IMR-90 (cell line): ENCODE data around the gene RPS6KA6. TPM values are rescaled to one million over a fixed set of nuclear protein-coding genes. Genes with fewer than 3 reads are reported as not detected.

Experiments
- ATAC-seq: fragments of 200-7000 bp; cut with Tn5 transposase; 2 replicates; pipeline ENCODE4 v1.9.1; 2020; ENCODE audit warnings: low read depth, mild to moderate bottlenecking, moderate library complexity
- BruUV-seq: library from RNA; stranded (reverse); fragments of 400-500 nt; replicated peaks from 2 replicates; lab custom pipeline; 2021; lab: Mats Ljungman, UMichigan
- CTCF ChIA-PET: fragments of 300-600 bp; formaldehyde crosslinking; extraction: SDS; loops from one replicate; lab custom pipeline; 2021; ENCODE audit warnings: antibody characterized with exemption; lab: Yijun Ruan, JAX
- POLR2A ChIA-PET: fragments of 300-600 bp; sonication (Branson Sonifier 250); formaldehyde crosslinking; loops from one replicate; lab custom pipeline; 2022; ENCODE audit warnings: antibody characterized with exemption; ENCODE audit not compliant: unreplicated experiment; lab: Charles Lee
- DNase-seq: peaks from one replicate; pipeline ENCODE4 v3.0.0; 2013
- H2AFZ ChIP-seq: replicated peaks from 2 replicates; pipeline ENCODE3; 2013; ENCODE audit warnings: low read length, mild to moderate bottlenecking; ENCODE audit not compliant: poor library complexity
- H2AK5ac ChIP-seq: 2 replicates; pipeline ENCODE4 v1.6.1; 2013; ENCODE audit warnings: low read depth, low read length, inconsistent platforms
- H2AK9ac ChIP-seq: replicated peaks from 2 replicates; pipeline ENCODE3; 2013; ENCODE audit warnings: mild to moderate bottlenecking, low read depth, low read length, moderate library complexity; ENCODE audit not compliant: poor library complexity
- H2BK120ac ChIP-seq: 2 replicates; pipeline ENCODE4 v1.6.1; 2013; ENCODE audit warnings: low read depth, low read length, inconsistent platforms
- H2BK15ac ChIP-seq: 3 replicates; pipeline ENCODE4 v1.6.1; 2013; ENCODE audit warnings: low read depth, low read length, inconsistent platforms
- H2BK20ac ChIP-seq: 2 replicates; pipeline ENCODE4 v1.6.1; 2013; ENCODE audit warnings: low read depth, mild to moderate bottlenecking, inconsistent platforms, low read length, moderate library complexity
- H2BK5ac ChIP-seq: 2 replicates; pipeline ENCODE4 v1.6.1; 2013; ENCODE audit warnings: mild to moderate bottlenecking, low read depth, low read length, inconsistent platforms; ENCODE audit not compliant: poor library complexity, severe bottlenecking
- H3K14ac ChIP-seq: replicated peaks from 2 replicates; pipeline ENCODE4 v1.6.1; 2013; ENCODE audit warnings: low read depth, low read length, inconsistent platforms
- H3K18ac ChIP-seq: 2 replicates; pipeline ENCODE4 v1.6.1; 2013; ENCODE audit warnings: low read depth, low read length, control low read depth
- H3K23ac ChIP-seq: 2 replicates; pipeline ENCODE4 v1.6.1; 2013; ENCODE audit warnings: low read depth, low read length, inconsistent platforms
- H3K27ac ChIP-seq: 2 replicates; pipeline ENCODE4 v1.5.1; 2013; ENCODE audit warnings: mild to moderate bottlenecking, control low read depth, low read length; ENCODE audit not compliant: insufficient read depth
- H3K27me3 ChIP-seq: 2 replicates; pipeline ENCODE4 v1.6.1; 2013; ENCODE audit warnings: low read length; ENCODE audit not compliant: control insufficient read depth, insufficient read depth
- H3K36me3 ChIP-seq: 2 replicates; pipeline ENCODE4 v1.6.1; 2013; ENCODE audit warnings: low read length, mixed read lengths; ENCODE audit not compliant: control insufficient read depth, insufficient read depth
- H3K4ac ChIP-seq: 2 replicates; pipeline ENCODE4 v1.6.1; 2013; ENCODE audit warnings: low read depth, low read length, inconsistent platforms
- H3K4me1 ChIP-seq: 2 replicates; pipeline ENCODE4 v1.6.1; 2013; ENCODE audit warnings: low read length, mixed read lengths; ENCODE audit not compliant: control insufficient read depth, insufficient read depth
- H3K4me2 ChIP-seq: 2 replicates; pipeline ENCODE4 v1.6.1; 2013; ENCODE audit warnings: low read depth, mild to moderate bottlenecking, control low read depth, low read length, moderate library complexity
- H3K4me3 ChIP-seq: 2 replicates; pipeline ENCODE4 v1.5.1; 2013; ENCODE audit warnings: low read depth, mild to moderate bottlenecking, control low read depth, low read length, moderate library complexity; ENCODE audit not compliant: insufficient read depth
- H3K56ac ChIP-seq: 2 replicates; pipeline ENCODE4 v1.6.1; 2013; ENCODE audit warnings: low read length, inconsistent platforms; ENCODE audit not compliant: insufficient read depth; ENCODE audit errors: extremely low read depth
- H3K79me1 ChIP-seq, 2 experiments: 2 replicates each; pipeline ENCODE4 v1.6.1; 2013; ENCODE audit warnings: low read length in 2 of 2, inconsistent platforms in 1 of 2, low read depth in 1 of 2
- H3K9ac ChIP-seq: 2 replicates; pipeline ENCODE4 v1.6.1; 2013; ENCODE audit warnings: low read depth, low read length, control low read depth
- H3K9me1 ChIP-seq: 2 replicates; pipeline ENCODE4 v1.6.1; 2013; ENCODE audit warnings: low read length, inconsistent platforms; ENCODE audit not compliant: insufficient read depth
- H3K9me3 ChIP-seq: 2 replicates; pipeline ENCODE4 v1.6.1; 2013; ENCODE audit warnings: low read length; ENCODE audit not compliant: control insufficient read depth, insufficient read depth
- H4K20me1 ChIP-seq: 2 replicates; pipeline ENCODE4 v1.6.1; 2013; ENCODE audit warnings: low read length, inconsistent platforms; ENCODE audit not compliant: insufficient read depth
- H4K5ac ChIP-seq: 2 replicates; pipeline ENCODE4 v1.6.1; 2013; ENCODE audit warnings: mild to moderate bottlenecking, low read depth, low read length, control low read depth
- H4K8ac ChIP-seq, 2 experiments: 2 replicates each; pipeline ENCODE4 v1.6.1; 2013; ENCODE audit warnings: low read depth in 2 of 2, low read length in 2 of 2, control low read depth in 1 of 2, inconsistent platforms in 1 of 2
- H4K91ac ChIP-seq: 2 replicates; pipeline ENCODE4 v1.6.1; 2013; ENCODE audit warnings: low read depth, low read length, inconsistent platforms; ENCODE audit not compliant: insufficient read depth
- BHLHE40 ChIP-seq: fragments of 150-350 bp; IDR thresholded peaks from 2 replicates; pipeline ENCODE4 v1.6.1; 2016; ENCODE audit warnings: mild to moderate bottlenecking, low read depth, low read length
- CEBPB ChIP-seq: IDR thresholded peaks from 2 replicates; pipeline ENCODE4 v1.6.1; 2012; ENCODE audit warnings: low read depth, low read length, improper control_type of control experiment
- CHD1 ChIP-seq: IDR thresholded peaks from 2 replicates; pipeline ENCODE4 v1.6.1; 2012; ENCODE audit warnings: low read depth, low read length, improper control_type of control experiment
- CTCF ChIP-seq: conservative IDR thresholded peaks from 2 replicates; pipeline ENCODE4 v1.5.1; 2012; ENCODE audit warnings: mild to moderate bottlenecking, low read depth, low read length, improper control_type of control experiment
- ELK1 ChIP-seq: fragments of 150-350 bp; IDR thresholded peaks from 2 replicates; pipeline ENCODE4 v1.6.1; 2016; ENCODE audit warnings: low read depth, mild to moderate bottlenecking, low read length, moderate library complexity, borderline replicate concordance
- MAFK ChIP-seq: IDR thresholded peaks from 2 replicates; pipeline ENCODE4 v1.6.1; 2012; ENCODE audit warnings: low read depth, low read length, improper control_type of control experiment
- MXI1 ChIP-seq: IDR thresholded peaks from 2 replicates; pipeline ENCODE4 v1.6.1; 2012; ENCODE audit warnings: low read depth, mild to moderate bottlenecking, low read length, moderate library complexity, borderline replicate concordance
- POLR2A ChIP-seq: IDR thresholded peaks from 2 replicates; pipeline ENCODE4 v1.6.1; 2012; ENCODE audit warnings: mild to moderate bottlenecking, low read depth, low read length
- RCOR1 ChIP-seq: IDR thresholded peaks from 2 replicates; pipeline ENCODE4 v1.6.1; 2012; ENCODE audit warnings: mild to moderate bottlenecking, low read length, improper control_type of control experiment; ENCODE audit not compliant: insufficient replicate concordance
- RFX5 ChIP-seq: IDR thresholded peaks from 2 replicates; pipeline ENCODE4 v1.8.0; 2012; ENCODE audit warnings: low read depth, mild to moderate bottlenecking, low read length, moderate library complexity
- USF2 ChIP-seq: fragments of 150-350 bp; IDR thresholded peaks from 2 replicates; pipeline ENCODE4 v1.6.1; 2017; ENCODE audit warnings: mild to moderate bottlenecking, antibody characterized with exemption, low read length, low read depth
- WGBS, 2 experiments: methylation state at CpG; one replicate each; pipeline versions ENCODE4 v1.1.5 to v1.1.7; 2013; ENCODE audit warnings: missing lambda C conversion rate in 2 of 2; ENCODE audit not compliant: insufficient read length in 1 of 2; ENCODE audit errors: extremely low coverage in 2 of 2; 5-methylcytosine and 5-hydroxymethylcytosine counted together
- dilution Hi-C: fragments of 300-500 bp; cut with HindIII; formaldehyde crosslinking; loops from one replicate; pipeline ENCODE4 v1.14.3; 2018; ENCODE audit warnings: low sequenced_read_pairs; ENCODE audit not compliant: unreplicated experiment
- in situ Hi-C: fragments of 300-500 bp; cut with MboI; formaldehyde crosslinking; loops from 3 replicates; pipeline ENCODE4 v1.14.3; 2019; ENCODE audit warnings: low sequenced_read_pairs, inconsistent platforms, mixed read lengths
- intact Hi-C: fragments of 100-400 bp; cut with micrococcal nuclease; formaldehyde crosslinking; loops from 2 replicates; pipeline ENCODE4 v1.10.0; 2022
- polyA plus RNA-seq, 3 experiments: library from polyadenylated mRNA; depleted of rRNA; stranded (reverse); fragments of >200 nt; gene quantifications; 2 replicates each; pipeline ENCODE4 v1.2.3, GENCODE V29; 2012; ENCODE audit warnings: low replicate concordance in 1 of 3
- total RNA-seq: library from RNA; depleted of rRNA; stranded (reverse); fragments of >200 nt; gene quantifications from 2 replicates; pipeline ENCODE4 v1.2.3, GENCODE V29; 2012

The RPS6KA6 gene
- total and polyA plus RNA-seq, 2 of the 4 experiments (the other 2 are of a cell fraction): 3.6 to 6.8 TPM

GRCh38 chrX:84221181-84221580 is 33.2 kb upstream of the RPS6KA6 start:
- dilution Hi-C loops (no loop called here), intact Hi-C loops (no loop called here), in situ Hi-C loops (no loop called here)
- no peak overlapping the region for H2BK15ac ChIP-seq
- no peak overlapping the region for H3K4me3 ChIP-seq
- POLR2A ChIA-PET: no interaction called here
- no TSS peak for BruUV-seq
- H2AK5ac ChIP-seq: no peak overlapping the region
- H2BK5ac ChIP-seq: no peak overlapping the region
- DNase-seq (no peak), ATAC-seq (no peak)
- H2AK9ac ChIP-seq: no peak overlapping the region
- no peak overlapping the region for H3K4ac ChIP-seq
- H3K56ac ChIP-seq: no peak overlapping the region
- H3K14ac ChIP-seq: no peak overlapping the region
- no peak overlapping the region for H3K9ac ChIP-seq
- WGBS, 2 experiments: no CpG with 5 or more reads among the region's 2 CpGs
- H4K91ac ChIP-seq: no peak overlapping the region
- H3K27me3 ChIP-seq: no peaks in the 10 kb centered on the region
- H3K27ac ChIP-seq: no peak overlapping the region
- no peak overlapping the region for H2AFZ ChIP-seq
- H3K23ac ChIP-seq: no peak overlapping the region
- H4K8ac ChIP-seq: no peak overlapping the region
- H3K18ac ChIP-seq: no peak overlapping the region
- no peak overlapping the region for H2BK20ac ChIP-seq
- no peaks in the 10 kb centered on the region for H3K36me3 ChIP-seq
- no peak overlapping the region for H4K5ac ChIP-seq
- H3K9me3 ChIP-seq: no peaks in the 10 kb centered on the region
- no peaks in the 10 kb centered on the region for H3K4me1 ChIP-seq
- no peaks in the 10 kb centered on the region for H3K9me1 ChIP-seq
- TF ChIP-seq POLR2A: no peak
- no peak for TF ChIP-seq BHLHE40
- TF ChIP-seq RFX5: no peak
- no peak for TF ChIP-seq ELK1
- TF ChIP-seq CTCF: no peak
- TF ChIP-seq RCOR1: no peak
- TF ChIP-seq MAFK: no peak
- no peak for TF ChIP-seq CHD1
- TF ChIP-seq USF2: no peak
- no peak for TF ChIP-seq CEBPB
- no peak for TF ChIP-seq MXI1
- CTCF ChIA-PET: interaction anchor here (0.6 to 1.1 kb wide), 2 partner anchors 9 to 492 kb away, joined by 3 read pairs; no protein-coding TSS in a partner anchor
- no peak overlapping the region for H2BK120ac ChIP-seq
- no peak overlapping the region for H3K4me2 ChIP-seq
- no peaks in the 10 kb centered on the region for H3K79me1 ChIP-seq
- no peaks in the 10 kb centered on the region for H4K20me1 ChIP-seq
